Rectal smooth muscle tissue (tissue), 1 donor: ENCODE data around the gene OR52E5.

Experiments
- H3K27ac ChIP-seq: one replicate; pipeline ENCODE4 v1.7.0; 2013; ENCODE audit warnings: low read depth, low read length, inconsistent platforms
- H3K27me3 ChIP-seq: one replicate; pipeline ENCODE4 v1.7.0; 2013; ENCODE audit warnings: low read length; ENCODE audit not compliant: control insufficient read depth, insufficient read depth
- H3K36me3 ChIP-seq: one replicate; pipeline ENCODE4 v1.7.0; 2013; ENCODE audit warnings: low read length; ENCODE audit not compliant: control insufficient read depth, insufficient read depth
- H3K4me1 ChIP-seq: one replicate; pipeline ENCODE4 v1.7.0; 2013; ENCODE audit warnings: low read length; ENCODE audit not compliant: control insufficient read depth, insufficient read depth
- H3K4me3 ChIP-seq: one replicate; pipeline ENCODE4 v1.7.0; 2013; ENCODE audit warnings: low read length
- H3K9ac ChIP-seq: one replicate; pipeline ENCODE4 v1.7.0; 2013; ENCODE audit warnings: low read length

OR52E5 gene

DNA sequence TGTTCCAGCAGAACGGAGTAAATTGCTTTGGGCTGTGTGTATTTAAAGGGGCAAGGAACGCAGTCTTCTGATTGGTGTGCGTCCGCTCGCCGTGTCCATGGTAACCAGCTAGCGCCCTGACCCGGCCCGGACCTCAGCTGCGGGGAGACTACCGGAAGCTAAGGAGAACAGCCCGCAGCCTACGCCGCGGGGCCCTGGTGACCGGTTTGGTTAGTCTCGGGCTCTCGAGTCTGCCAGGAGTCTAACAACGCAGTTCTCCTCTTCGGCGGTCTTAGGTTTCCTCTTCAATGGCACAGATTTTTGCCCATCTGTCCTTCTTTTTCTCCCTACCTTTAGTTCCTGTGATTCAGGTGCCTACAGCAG, 45.6 kb downstream of the OR52E5 start:
- no peak overlapping the region for H3K9ac ChIP-seq
- H3K27me3 ChIP-seq = no peaks in the 10 kb centered on the region
- H3K36me3 ChIP-seq = no peaks in the 10 kb centered on the region
- no peaks in the 10 kb centered on the region for H3K4me1 ChIP-seq
- H3K27ac ChIP-seq = no peak overlapping the region
- H3K4me3 ChIP-seq = no peak overlapping the region

DNA sequence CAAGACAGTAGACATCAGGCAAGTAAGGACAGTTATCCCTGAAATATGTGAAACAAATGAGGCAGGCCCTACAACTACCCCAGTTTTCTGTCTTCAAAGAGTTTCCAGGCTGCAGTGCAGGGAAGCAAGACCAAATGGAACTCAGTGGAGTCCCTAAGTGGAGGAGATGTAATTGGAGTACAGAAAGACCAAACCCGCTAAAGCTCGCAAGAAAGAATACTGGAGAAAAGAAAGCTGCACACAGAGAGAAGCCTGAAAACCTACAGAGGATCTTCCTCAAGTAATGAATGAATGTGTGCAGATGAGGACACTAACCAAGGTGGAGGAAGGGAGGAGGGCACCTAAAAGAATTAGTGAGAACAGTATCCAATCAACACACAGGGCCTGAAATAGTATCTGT, 47.7 kb downstream of the OR52E5 start:
- no peaks in the 10 kb centered on the region for H3K27me3 ChIP-seq
- no peaks in the 10 kb centered on the region for H3K4me1 ChIP-seq
- H3K9ac ChIP-seq = no peak overlapping the region
- H3K4me3 ChIP-seq = no peak overlapping the region
- no peaks in the 10 kb centered on the region for H3K36me3 ChIP-seq
- no peak overlapping the region for H3K27ac ChIP-seq

- Histone ChIP-seq H3K9ac (no peak within 1 kb of the TSS), H3K4me1 (no peaks in the 10 kb centered on the region), H3K36me3 (no peaks in the 10 kb centered on the region), H3K27ac (no peak within 1 kb of the TSS), H3K27me3 (no peaks in the 10 kb centered on the region), H3K4me3 (no peak within 1 kb of the TSS)
Observed at GRCh38 chr11:5941951-5942350, 48.9 kb downstream of the OR52E5 start, which contains the start of gene OR56A3. TSS of gene OR56A3 (plus strand) at chr11:5942251. CDS start at chr11:5947347, 5,096 bp downstream.
